GM23248 (cell line): ENCODE results near the gene DHDDS. TPM values are rescaled to one million over a fixed set of nuclear protein-coding genes. Genes with fewer than 3 reads are reported as not detected.
"Not testable (repeated sequence)": the region's sequence is repeated elsewhere in the genome, so short reads cannot be mapped to it uniquely, and the experiment has no call there.

ENCODE experiments used
- DNase-seq: peaks from one replicate; pipeline ENCODE4 v3.0.0-alpha.2; 2015
- H2AFZ ChIP-seq: fragments of 200-600 bp; sonication (generic); 2 replicates; pipeline ENCODE4 v1.6.1; 2016; ENCODE audit warnings: antibody characterized with exemption
- H3F3A ChIP-seq: fragments of 200-600 bp; sonication (generic); 2 replicates; pipeline ENCODE4 v1.6.1; 2016; ENCODE audit warnings: mild to moderate bottlenecking, antibody characterized with exemption, mixed run types; ENCODE audit not compliant: insufficient read depth
- H3K27ac ChIP-seq: fragments of 200-600 bp; sonication (generic); 2 replicates; pipeline ENCODE4 v1.5.1; 2016; ENCODE audit warnings: mild to moderate bottlenecking
- H3K27me3 ChIP-seq: fragments of 200-600 bp; sonication (generic); replicated peaks from 2 replicates; pipeline ENCODE4 v1.6.1; 2016; ENCODE audit warnings: mild to moderate bottlenecking; ENCODE audit not compliant: insufficient read depth
- H3K36me3 ChIP-seq: fragments of 200-600 bp; sonication (generic); 2 replicates; pipeline ENCODE4 v1.6.1; 2016; ENCODE audit warnings: low read depth, mild to moderate bottlenecking
- H3K4me1 ChIP-seq: fragments of 200-600 bp; sonication (generic); 2 replicates; pipeline ENCODE4 v1.6.1; 2016; ENCODE audit warnings: mild to moderate bottlenecking; ENCODE audit not compliant: insufficient read depth
- H3K4me2 ChIP-seq: fragments of 200-600 bp; sonication (generic); one replicate; pipeline ENCODE4 v1.6.1; 2016; ENCODE audit warnings: mild to moderate bottlenecking; ENCODE audit not compliant: unreplicated experiment
- H3K4me3 ChIP-seq: fragments of 200-600 bp; sonication (generic); 2 replicates; pipeline ENCODE4 v1.5.1; 2016; ENCODE audit warnings: mild to moderate bottlenecking
- H3K79me2 ChIP-seq: fragments of 200-600 bp; sonication (generic); 2 replicates; pipeline ENCODE4 v1.6.1; 2016; ENCODE audit warnings: mild to moderate bottlenecking; ENCODE audit not compliant: insufficient read depth
- H3K9ac ChIP-seq: fragments of 200-600 bp; sonication (generic); 2 replicates; pipeline ENCODE4 v1.6.1; 2016; ENCODE audit warnings: mild to moderate bottlenecking
- H3K9me2 ChIP-seq: fragments of 200-600 bp; sonication (generic); 2 replicates; pipeline ENCODE4 v1.6.1; 2016; ENCODE audit warnings: mixed run types, mild to moderate bottlenecking, moderate library complexity; ENCODE audit not compliant: insufficient read depth
- H3K9me3 ChIP-seq: fragments of 200-600 bp; sonication (generic); one replicate; pipeline ENCODE4 v1.6.1; 2017; ENCODE audit warnings: low read depth
- H4K20me1 ChIP-seq: fragments of 200-600 bp; sonication (generic); 2 replicates; pipeline ENCODE4 v1.6.0; 2016; ENCODE audit not compliant: insufficient read depth
- EZH2 ChIP-seq: fragments of 200-600 bp; sonication (generic); IDR thresholded peaks from 2 replicates; pipeline ENCODE4 v1.6.1; 2018; ENCODE audit warnings: antibody characterized with exemption, mild to moderate bottlenecking; ENCODE audit not compliant: insufficient read depth, poor library complexity, severe bottlenecking
- EZH2phosphoT487 ChIP-seq: fragments of 200-600 bp; sonication (generic); IDR thresholded peaks from 2 replicates; pipeline ENCODE4 v1.6.1; 2018; ENCODE audit warnings: antibody characterized with exemption, moderate library complexity, mild to moderate bottlenecking, low read depth; ENCODE audit not compliant: insufficient read depth
- WGBS, 2 experiments: methylation state at CpG; one replicate each; pipeline ENCODE4 v1.1.6; 2015 to 2017; ENCODE audit warnings: low lambda C conversion rate in 2 of 2, low coverage in 1 of 2; ENCODE audit errors: missing lambda C conversion rate in 2 of 2; 5-methylcytosine and 5-hydroxymethylcytosine counted together
- in situ Hi-C: fragments of 300-500 bp; cut with MboI; formaldehyde crosslinking; loops from 2 replicates; pipeline ENCODE4 v1.15.0; 2020
- polyA plus RNA-seq: library from polyadenylated mRNA; unstranded; fragments of >200 nt; fragmentation: Nextera tagmentation; extraction: Ambion mirVana; gene quantifications from 2 replicates; pipeline ENCODE4 v1.2.1, GENCODE V29; 2016
- total RNA-seq: library from RNA; depleted of rRNA; stranded (reverse); fragments of >200 nt; shearing (Covaris generic); gene quantifications from 2 replicates; pipeline ENCODE4 v1.2.3, GENCODE V29; 2014

The DHDDS gene
- total and polyA plus RNA-seq, 2 experiments from 2014 or later = 46.9 to 50.8 TPM

DNA sequence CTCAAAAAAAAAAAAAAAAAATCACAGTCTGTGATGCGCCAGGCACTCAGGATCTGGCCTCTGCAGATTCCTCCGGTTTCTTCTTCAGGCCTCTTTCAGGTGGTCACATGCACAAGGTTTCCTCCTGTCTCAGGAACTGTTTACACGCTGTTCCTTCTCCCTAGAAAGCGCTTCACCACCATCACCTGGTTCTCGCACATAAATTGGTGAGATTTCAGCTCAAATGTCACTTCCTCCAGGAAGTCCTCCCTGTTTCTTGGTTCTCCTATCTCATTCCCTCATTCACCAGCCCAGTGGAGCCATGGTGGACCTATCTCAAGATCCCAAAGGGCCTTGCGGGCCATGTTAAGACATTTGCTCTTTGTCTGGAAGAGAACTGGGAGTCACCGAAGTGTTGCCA is 66.8 kb downstream of the DHDDS start:
- Histone ChIP-seq H4K20me1 (no peaks in the 10 kb centered on the region), H3K9me2 (no peaks in the 10 kb centered on the region), H3K27ac (no peak overlapping the region), H3K36me3 (no peaks in the 10 kb centered on the region), H3K9ac (no peak overlapping the region), H3K9me3 (no peaks in the 10 kb centered on the region), H3K79me2 (no peaks in the 10 kb centered on the region), H3K4me2 (no peak overlapping the region), H3K4me1 (no peaks in the 10 kb centered on the region), H3F3A (no peaks in the 10 kb centered on the region), H3K27me3 (no peaks in the 10 kb centered on the region), H2AFZ (no peak overlapping the region), H3K4me3 (no peak overlapping the region)
- WGBS, 2 experiments = 97 to 98% methylated on average over 7 of the region's 7 CpGs
- in situ Hi-C loops = no loop called here
- no peak for TF ChIP-seq EZH2phosphoT487
- no peak for TF ChIP-seq EZH2
- DNase-seq = no peak

DNA sequence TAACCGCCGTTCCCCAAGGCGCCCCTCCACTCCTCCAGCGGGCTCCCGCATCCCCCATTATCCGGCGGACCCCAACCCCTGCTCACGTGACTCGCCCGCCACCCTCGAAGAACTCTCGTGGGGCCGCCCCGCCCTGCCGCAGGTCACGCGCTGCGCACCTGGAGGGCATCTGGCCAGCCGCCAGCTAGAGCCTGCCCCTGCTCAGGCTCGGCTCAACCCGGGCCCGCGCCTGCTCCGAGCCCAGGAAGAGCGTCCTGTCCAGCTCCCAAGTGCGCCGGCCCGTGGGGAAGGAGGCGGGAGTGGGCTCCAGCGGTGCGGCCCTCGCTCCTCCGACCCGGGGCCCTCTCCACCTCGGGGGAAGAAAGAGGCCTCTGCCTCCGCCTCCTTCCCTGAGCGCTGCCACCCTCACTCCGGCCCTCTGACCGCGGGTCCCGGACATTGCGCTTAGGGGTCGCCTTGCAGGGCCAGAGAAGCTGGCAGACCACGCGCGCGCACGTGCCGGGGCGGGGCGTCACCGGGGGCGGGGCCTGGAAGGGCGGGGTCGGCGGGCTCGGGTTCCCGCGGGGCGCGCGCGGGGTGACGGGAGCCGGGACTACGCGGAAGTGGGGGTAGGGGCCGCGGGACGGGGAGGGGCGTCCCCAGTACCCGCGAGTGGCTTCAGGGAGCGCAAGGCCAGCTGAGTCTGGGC is 68.5 kb downstream of the DHDDS start:
- Histone ChIP-seq H3K79me2 (no peaks in the 10 kb centered on the region), H3K27me3 (no peaks in the 10 kb centered on the region), H2AFZ (peak overlapping the region; percentile 90), H3K4me1 (no peaks in the 10 kb centered on the region), H3K36me3 (no peaks in the 10 kb centered on the region), H3K9ac (peak overlapping the region; percentile 83), H3K9me2 (no peaks in the 10 kb centered on the region), H3F3A (no peaks in the 10 kb centered on the region), H3K4me3 (peak overlapping the region; percentile 81), H3K4me2 (peak overlapping the region; percentile 92), H3K9me3 (no peaks in the 10 kb centered on the region), H3K27ac (peak overlapping the region; percentile 63), H4K20me1 (no peaks in the 10 kb centered on the region)
- DNase-seq = peak; percentile 85
- no peak for TF ChIP-seq EZH2
- no peak for TF ChIP-seq EZH2phosphoT487
- in situ Hi-C loops = no loop called here
- WGBS, 2 experiments = 1 to 2% methylated on average over 43 to 65 of the region's 74 CpGs

DNA sequence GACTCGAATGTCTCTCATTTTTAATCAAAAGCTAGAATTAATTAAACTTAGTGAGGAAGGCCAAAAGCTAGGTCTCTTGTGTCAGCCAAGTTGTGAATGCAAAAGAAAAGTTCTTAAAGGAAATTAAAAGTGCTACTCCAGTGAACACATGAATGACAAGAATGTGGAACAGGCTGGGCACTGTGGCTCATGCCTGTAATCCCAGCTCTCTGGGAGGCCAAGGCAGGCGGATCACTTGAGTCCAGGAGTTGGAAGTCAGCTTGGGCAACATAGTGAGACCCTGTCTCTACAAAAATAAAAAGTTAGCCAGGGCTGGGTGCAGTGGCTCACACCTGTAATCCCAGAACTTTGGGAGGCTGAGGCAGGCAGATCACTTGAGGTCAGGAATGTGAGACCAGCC is 78.6 kb downstream of the DHDDS start:
- 48 to 49% methylated on average over 2 of the region's 2 CpGs for WGBS, 2 experiments
- H3K27me3 ChIP-seq, H3F3A ChIP-seq, H3K4me1 ChIP-seq, H3K9me3 ChIP-seq, H3K79me2 ChIP-seq, H2AFZ ChIP-seq, H3K4me2 ChIP-seq, in situ Hi-C loops, H3K4me3 ChIP-seq, H3K9ac ChIP-seq, H4K20me1 ChIP-seq, H3K9me2 ChIP-seq, DNase-seq, H3K27ac ChIP-seq, H3K36me3 ChIP-seq: not testable (repeated sequence)

DNA sequence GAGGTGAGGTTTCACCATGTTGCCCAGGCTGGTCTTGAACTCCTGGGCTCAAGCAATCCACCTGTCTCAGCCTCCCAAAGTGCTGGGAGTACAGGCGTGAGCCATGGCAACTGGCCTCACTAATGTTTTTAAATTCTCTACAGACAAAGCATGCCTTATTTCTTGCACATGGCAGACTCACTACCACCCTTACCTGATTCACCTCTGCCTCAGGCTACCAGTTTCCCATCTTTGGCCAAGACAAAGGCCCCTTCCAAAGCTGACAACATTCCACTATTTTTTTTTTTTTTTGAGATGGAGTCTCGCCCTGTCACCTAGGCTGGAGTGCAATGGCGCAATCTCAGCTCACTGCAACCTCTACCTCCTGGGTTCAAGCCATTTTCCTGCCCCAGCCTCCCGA is 83.7 kb downstream of the DHDDS start:
- H3K9me2 ChIP-seq, H3K4me2 ChIP-seq, H3K4me1 ChIP-seq, H3K79me2 ChIP-seq, H3K9me3 ChIP-seq, H3K27me3 ChIP-seq, H3K36me3 ChIP-seq, in situ Hi-C loops, H3K9ac ChIP-seq, H4K20me1 ChIP-seq, H3K4me3 ChIP-seq, H2AFZ ChIP-seq, DNase-seq, H3K27ac ChIP-seq, H3F3A ChIP-seq: not testable (repeated sequence)
- WGBS, 2 experiments = 64 to 74% methylated on average over 4 of the region's 4 CpGs
